Measurements from ENCODE around the gene EDDM3A. TPM values are rescaled to one million over a fixed set of nuclear protein-coding genes. Genes with fewer than 3 reads are reported as not detected.
A peak's percentile ranks its signal among the peaks of the same experiment; 100 is the strongest.

Gene EDDM3A
- total and polyA plus RNA-seq, 2 of the 4 experiments (the other 2 are of a cell fraction) = not detected

DNA sequence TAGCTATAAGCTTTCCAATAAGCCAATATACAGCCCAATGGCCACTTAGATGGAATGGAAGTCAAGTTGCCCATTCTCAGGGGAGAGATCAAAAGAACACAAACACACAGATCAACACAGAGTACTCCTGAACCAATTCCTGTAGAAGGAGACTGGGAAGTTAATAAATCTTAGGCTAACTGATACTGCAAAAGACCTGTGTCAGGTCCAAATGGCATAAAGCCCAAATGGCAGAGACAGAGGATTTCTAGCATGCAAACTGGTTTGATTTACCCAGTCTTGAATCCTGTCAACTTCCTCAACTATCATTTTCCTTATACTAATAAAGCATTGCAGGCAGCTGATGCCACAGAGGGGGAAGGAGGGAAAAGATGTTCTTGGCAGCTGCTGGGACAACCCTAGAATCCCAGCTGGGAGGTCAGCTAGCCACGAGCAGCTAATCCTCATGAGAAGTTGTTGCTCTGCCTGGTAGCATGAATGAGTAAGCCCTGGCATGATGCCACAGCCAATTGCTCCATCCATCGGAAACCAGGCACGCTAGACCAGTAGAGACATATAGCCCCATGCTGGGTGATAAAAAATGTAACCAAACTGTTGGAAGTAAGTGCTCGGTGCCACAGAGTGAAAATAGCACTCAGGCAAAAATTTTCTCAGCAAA lies 31.0 kb upstream of the EDDM3A start:
- H3K36me3 ChIP-seq (ENCODE audit: control insufficient read depth, insufficient read depth, low read length) = no peaks in the 10 kb centered on the region
- intact Hi-C loops (cut with micrococcal nuclease) = no loop called here
- H2BK20ac ChIP-seq (ENCODE audit: low read depth, low read length) = no peak overlapping the region
- no peaks in the 10 kb centered on the region for H3K4me1 ChIP-seq (ENCODE audit: control insufficient read depth, insufficient read depth, low read length)
- no peak overlapping the region for H3K4me3 ChIP-seq (ENCODE audit: insufficient read depth, low read depth, low read length)
- no peak overlapping the region for H3K9ac ChIP-seq (ENCODE audit: low read depth, low read length)
- no peaks in the 10 kb centered on the region for H4K20me1 ChIP-seq (ENCODE audit: insufficient read depth, low read length)
- H3K9me1 ChIP-seq (ENCODE audit: insufficient read depth, low read length) = no peaks in the 10 kb centered on the region
- WGBS, 2 experiments (ENCODE audit: extremely low coverage in 2 of 2, insufficient read length in 1 of 2) = 0% methylated on average over 1 of the region's 4 CpGs; no CpG with 5 or more reads in 1 of the 2 experiments
- no peak for TF ChIP-seq NFE2L2 (IDR thresholded peaks at IDR 0.05; ENCODE audit: low read depth, low read length)
- no peak for TF ChIP-seq RCOR1 (IDR thresholded peaks at IDR 0.05; ENCODE audit: insufficient replicate concordance, low read length)
- TF ChIP-seq MAFK (IDR thresholded peaks at IDR 0.05; ENCODE audit: low read depth, low read length) = no peak
- no peak for TF ChIP-seq MAZ (IDR thresholded peaks at IDR 0.05; ENCODE audit: borderline replicate concordance, low read depth, low read length)
- no peak for TF ChIP-seq MXI1 (IDR thresholded peaks at IDR 0.05; ENCODE audit: borderline replicate concordance, low read depth, low read length)
- TF ChIP-seq RAD21 (IDR thresholded peaks at IDR 0.05; ENCODE audit: low read length) = no peak
- TF ChIP-seq POLR2A (IDR thresholded peaks at IDR 0.05; ENCODE audit: low read depth, low read length) = no peak
- TF ChIP-seq FOS (IDR thresholded peaks at IDR 0.05; ENCODE audit: low read depth, low read length) = no peak
- TF ChIP-seq, protein P1, sequence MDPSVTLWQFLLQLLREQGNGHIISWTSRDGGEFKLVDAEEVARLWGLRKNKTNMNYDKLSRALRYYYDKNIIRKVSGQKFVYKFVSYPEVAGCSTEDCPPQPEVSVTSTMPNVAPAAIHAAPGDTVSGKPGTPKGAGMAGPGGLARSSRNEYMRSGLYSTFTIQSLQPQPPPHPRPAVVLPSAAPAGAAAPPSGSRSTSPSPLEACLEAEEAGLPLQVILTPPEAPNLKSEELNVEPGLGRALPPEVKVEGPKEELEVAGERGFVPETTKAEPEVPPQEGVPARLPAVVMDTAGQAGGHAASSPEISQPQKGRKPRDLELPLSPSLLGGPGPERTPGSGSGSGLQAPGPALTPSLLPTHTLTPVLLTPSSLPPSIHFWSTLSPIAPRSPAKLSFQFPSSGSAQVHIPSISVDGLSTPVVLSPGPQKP (IDR thresholded peaks at IDR 0.05; ENCODE audit: borderline replicate concordance, low read depth, low read length) = no peak
- TF ChIP-seq RFX5 (IDR thresholded peaks at IDR 0.05; ENCODE audit: low read depth, low read length) = no peak
- no peak for TF ChIP-seq CTCF (conservative IDR thresholded peaks at IDR 0.05; ENCODE audit: low read depth, low read length)
- no peak for TF ChIP-seq SMC3 (IDR thresholded peaks at IDR 0.05; ENCODE audit: low read depth, low read length)
- no peak for TF ChIP-seq BHLHE40 (IDR thresholded peaks at IDR 0.05; ENCODE audit: low read depth, low read length)
- no peak for TF ChIP-seq USF2 (IDR thresholded peaks at IDR 0.05; ENCODE audit: low read depth, low read length)
- TF ChIP-seq CHD1 (IDR thresholded peaks at IDR 0.05; ENCODE audit: low read depth, low read length) = no peak
- TF ChIP-seq CEBPB (IDR thresholded peaks at IDR 0.05; ENCODE audit: low read depth, low read length) = no peak
- H3K9me3 ChIP-seq (ENCODE audit: control insufficient read depth, insufficient read depth, low read length) = no peaks in the 10 kb centered on the region
- ChIA-PET POLR2A (ENCODE audit: unreplicated experiment) (no interaction called here), CTCF (no interaction called here)
- in situ Hi-C loops (cut with MboI; ENCODE audit: low sequenced_read_pairs) = no loop called here
- H2BK120ac ChIP-seq (ENCODE audit: low read depth, low read length) = no peak overlapping the region
- no peak overlapping the region for H4K5ac ChIP-seq (ENCODE audit: low read depth, low read length)
- H3K56ac ChIP-seq (ENCODE audit: extremely low read depth, insufficient read depth, low read length) = no peak overlapping the region
- peak; percentile 34 for DNase-seq
- H2AK5ac ChIP-seq (ENCODE audit: low read depth, low read length) = no peak overlapping the region
- dilution Hi-C loops (cut with HindIII; ENCODE audit: low sequenced_read_pairs, unreplicated experiment) = no loop called here
- H4K8ac ChIP-seq (ENCODE audit: low read depth in 2 of 2, low read length in 2 of 2) = no peak overlapping the region
- no peak overlapping the region for H2AK9ac ChIP-seq (replicated peaks; ENCODE audit: low read depth, low read length, poor library complexity)
- no peaks in the 10 kb centered on the region for H3K79me1 ChIP-seq (ENCODE audit: low read depth in 1 of 2, low read length in 2 of 2)
- no peak overlapping the region for H2AFZ ChIP-seq (replicated peaks; ENCODE audit: low read length, poor library complexity)
- H3K4me2 ChIP-seq (ENCODE audit: low read depth, low read length) = no peak overlapping the region
- no peak overlapping the region for H3K27ac ChIP-seq (ENCODE audit: insufficient read depth, low read length)
- H2BK5ac ChIP-seq (ENCODE audit: low read depth, low read length, poor library complexity, severe bottlenecking) = no peak overlapping the region
- no peak overlapping the region for H2BK15ac ChIP-seq (ENCODE audit: low read depth, low read length)
- H3K4ac ChIP-seq (ENCODE audit: low read depth, low read length) = no peak overlapping the region
- no peaks in the 10 kb centered on the region for H3K27me3 ChIP-seq (ENCODE audit: control insufficient read depth, insufficient read depth, low read length)
- no peak overlapping the region for H4K91ac ChIP-seq (ENCODE audit: insufficient read depth, low read depth, low read length)
- H3K14ac ChIP-seq (replicated peaks; ENCODE audit: low read depth, low read length) = no peak overlapping the region
- no peak overlapping the region for H3K23ac ChIP-seq (ENCODE audit: low read depth, low read length)
- no peak for ATAC-seq (ENCODE audit: low read depth)
- no TSS peak for BruUV-seq (replicated peaks)
- H3K18ac ChIP-seq (ENCODE audit: low read depth, low read length) = no peak overlapping the region

Data from IMR-90 (cell line).